HG02759 (cell line): ENCODE measurements around the gene ATP6V0A1.
"Not testable (repeated sequence)": the region's sequence is repeated elsewhere in the genome, so short reads cannot be mapped to it uniquely, and the experiment has no call there.

ENCODE experiments used
- ATAC-seq: cut with Tn5 transposase; IDR thresholded peaks from one replicate; pipeline ENCODE4 v1.9.1; 2021; ENCODE audit warnings: mild to moderate bottlenecking, moderate library complexity; ENCODE audit not compliant: unreplicated experiment

Gene ATP6V0A1

GRCh38 chr17:42555961-42556617, 97.4 kb downstream of the ATP6V0A1 start:
- ATAC-seq, result not testable (repeated sequence)

GRCh38 chr17:42559075-42559474, 100.4 kb downstream of the ATP6V0A1 start:
- no peak for ATAC-seq

- ATAC-seq, result no peak
These were observed 101.6 kb downstream of the ATP6V0A1 start for GRCh38 chr17:42560246-42560645.

GRCh38 chr17:42561897-42562387, 103.3 kb downstream of the ATP6V0A1 start, which contains the start of gene COASY:
Gene COASY (plus strand): TSS chr17:42562148. CDS start chr17:42562623, 475 bp downstream.
- peak; percentile 49 for ATAC-seq

GRCh38 chr17:42562388-42563142, 103.9 kb downstream of the ATP6V0A1 start:
- peak; percentile 1 for ATAC-seq

GRCh38 chr17:42563143-42563509, 104.4 kb downstream of the ATP6V0A1 start:
- no peak for ATAC-seq

GRCh38 chr17:42563543-42563942, 104.9 kb downstream of the ATP6V0A1 start:
- ATAC-seq, result no peak

- ATAC-seq, result no peak
These were observed 105.3 kb downstream of the ATP6V0A1 start for GRCh38 chr17:42563950-42564349.

GRCh38 chr17:42564815-42565522, 106.3 kb downstream of the ATP6V0A1 start:
- ATAC-seq, result no peak

GRCh38 chr17:42565523-42566214, 107.0 kb downstream of the ATP6V0A1 start:
- no peak for ATAC-seq

GRCh38 chr17:42566215-42566882, 107.7 kb downstream of the ATP6V0A1 start:
- no peak for ATAC-seq

- peak; percentile 66 for ATAC-seq
These were observed 108.3 kb downstream of the ATP6V0A1 start, which contains the start of gene MLX for GRCh38 chr17:42566883-42567573. Gene MLX (plus strand): TSS chr17:42567100. CDS start chr17:42567125, 25 bp downstream.

- no peak for ATAC-seq
These were observed 109.8 kb downstream of the ATP6V0A1 start for GRCh38 chr17:42568341-42569111.

GRCh38 chr17:42571435-42572225, 113.0 kb downstream of the ATP6V0A1 start:
- no peak for ATAC-seq
